ENCODE results near the gene PGBD2. TPM values are rescaled to one million over a fixed set of nuclear protein-coding genes. Genes with fewer than 3 reads are reported as not detected.
A peak's percentile ranks its signal among the peaks of the same experiment; 100 is the strongest.

Gene PGBD2
- total and polyA plus RNA-seq, 9 of the 15 experiments (the other 6 are each of a cell fraction or from before 2014, with no cell fraction given), result 11.9 to 21.8 (median 14.7) TPM

DNA sequence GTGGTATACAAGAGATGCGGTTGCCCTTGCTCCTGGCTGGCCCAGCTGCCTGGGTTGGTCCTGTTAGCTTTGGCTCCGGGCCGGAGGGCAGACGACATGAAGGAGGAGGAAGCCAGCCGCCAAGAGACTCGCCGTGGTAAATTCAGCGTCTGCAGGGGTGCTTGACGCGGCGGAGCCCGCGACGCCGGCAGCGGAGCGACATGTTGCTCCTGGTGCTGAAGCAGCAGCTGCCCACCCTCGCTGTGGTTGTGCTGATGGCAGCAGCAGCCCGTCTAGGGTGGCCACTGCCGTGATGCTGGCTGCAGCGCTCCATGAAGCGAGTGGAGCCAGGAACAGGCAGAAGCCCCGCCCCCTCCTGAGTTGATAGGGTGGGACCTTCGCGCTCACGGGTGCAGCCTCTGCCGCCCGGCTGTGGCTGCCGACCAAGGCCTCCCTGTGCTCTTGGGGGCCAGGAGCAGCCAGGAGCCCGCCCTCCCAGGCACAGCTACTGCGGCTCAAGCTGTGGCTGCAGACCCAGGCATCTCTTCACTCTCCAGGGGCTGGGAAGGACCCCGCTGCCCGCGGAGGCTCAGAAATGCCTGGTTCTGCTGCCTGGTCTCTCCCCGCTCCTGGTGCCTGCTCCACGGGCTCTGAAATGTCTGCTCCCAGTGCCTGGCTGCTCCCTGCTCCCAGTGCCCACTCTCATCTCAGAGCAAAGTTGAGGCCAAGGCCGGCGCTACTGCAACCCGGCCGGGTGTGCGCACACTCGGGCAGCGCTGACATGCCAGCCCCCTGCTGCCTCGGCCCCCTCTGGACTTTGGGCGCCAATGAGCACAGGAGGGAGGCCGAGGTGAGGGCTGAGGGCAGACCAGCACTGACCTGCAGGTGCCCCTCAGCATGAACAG is 42.8 kb upstream of the PGBD2 start (continued):
- TF ChIP-seq, protein P1, sequence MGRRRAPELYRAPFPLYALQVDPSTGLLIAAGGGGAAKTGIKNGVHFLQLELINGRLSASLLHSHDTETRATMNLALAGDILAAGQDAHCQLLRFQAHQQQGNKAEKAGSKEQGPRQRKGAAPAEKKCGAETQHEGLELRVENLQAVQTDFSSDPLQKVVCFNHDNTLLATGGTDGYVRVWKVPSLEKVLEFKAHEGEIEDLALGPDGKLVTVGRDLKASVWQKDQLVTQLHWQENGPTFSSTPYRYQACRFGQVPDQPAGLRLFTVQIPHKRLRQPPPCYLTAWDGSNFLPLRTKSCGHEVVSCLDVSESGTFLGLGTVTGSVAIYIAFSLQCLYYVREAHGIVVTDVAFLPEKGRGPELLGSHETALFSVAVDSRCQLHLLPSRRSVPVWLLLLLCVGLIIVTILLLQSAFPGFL (CRISPR knock-in tag; IDR thresholded peaks at IDR 0.05), result no peak
- TF ChIP-seq FOS (IDR thresholded peaks at IDR 0.05; ENCODE audit: extremely low read depth, insufficient read length) (no peak), ZFP1 (CRISPR knock-in tag; IDR thresholded peaks at IDR 0.05) (no peak), ZNF707 (CRISPR knock-in tag; conservative IDR thresholded peaks at IDR 0.05) (no peak), ZNF253 (CRISPR knock-in tag; conservative IDR thresholded peaks at IDR 0.05) (no peak), ZNF3 (CRISPR knock-in tag; IDR thresholded peaks at IDR 0.05) (no peak), CC2D1A (IDR thresholded peaks at IDR 0.05) (no peak), SP1 (CRISPR knock-in tag; IDR thresholded peaks at IDR 0.05) (peak; percentile 41; the same call in 1 of the 2 replicates), CBFB (CRISPR knock-in tag; IDR thresholded peaks at IDR 0.05) (no peak), RBM34 (IDR thresholded peaks at IDR 0.05; ENCODE audit: borderline replicate concordance, insufficient read depth, low read length) (no peak), ZNF583 (CRISPR knock-in tag; IDR thresholded peaks at IDR 0.05) (no peak), ATF1 (CRISPR knock-in tag; IDR thresholded peaks at IDR 0.05) (no peak), ATF1 (tag; IDR thresholded peaks at IDR 0.05) (peak; percentile 29; the same call in 1 of the 2 replicates), ETV5 (CRISPR knock-in tag; IDR thresholded peaks at IDR 0.05; ENCODE audit: low read depth) (no peak), TCF7 (IDR thresholded peaks at IDR 0.05; ENCODE audit: borderline replicate concordance) (no peak), ELF4 (CRISPR knock-in tag; IDR thresholded peaks at IDR 0.05) (no peak)
- TF ChIP-seq, protein P2, sequence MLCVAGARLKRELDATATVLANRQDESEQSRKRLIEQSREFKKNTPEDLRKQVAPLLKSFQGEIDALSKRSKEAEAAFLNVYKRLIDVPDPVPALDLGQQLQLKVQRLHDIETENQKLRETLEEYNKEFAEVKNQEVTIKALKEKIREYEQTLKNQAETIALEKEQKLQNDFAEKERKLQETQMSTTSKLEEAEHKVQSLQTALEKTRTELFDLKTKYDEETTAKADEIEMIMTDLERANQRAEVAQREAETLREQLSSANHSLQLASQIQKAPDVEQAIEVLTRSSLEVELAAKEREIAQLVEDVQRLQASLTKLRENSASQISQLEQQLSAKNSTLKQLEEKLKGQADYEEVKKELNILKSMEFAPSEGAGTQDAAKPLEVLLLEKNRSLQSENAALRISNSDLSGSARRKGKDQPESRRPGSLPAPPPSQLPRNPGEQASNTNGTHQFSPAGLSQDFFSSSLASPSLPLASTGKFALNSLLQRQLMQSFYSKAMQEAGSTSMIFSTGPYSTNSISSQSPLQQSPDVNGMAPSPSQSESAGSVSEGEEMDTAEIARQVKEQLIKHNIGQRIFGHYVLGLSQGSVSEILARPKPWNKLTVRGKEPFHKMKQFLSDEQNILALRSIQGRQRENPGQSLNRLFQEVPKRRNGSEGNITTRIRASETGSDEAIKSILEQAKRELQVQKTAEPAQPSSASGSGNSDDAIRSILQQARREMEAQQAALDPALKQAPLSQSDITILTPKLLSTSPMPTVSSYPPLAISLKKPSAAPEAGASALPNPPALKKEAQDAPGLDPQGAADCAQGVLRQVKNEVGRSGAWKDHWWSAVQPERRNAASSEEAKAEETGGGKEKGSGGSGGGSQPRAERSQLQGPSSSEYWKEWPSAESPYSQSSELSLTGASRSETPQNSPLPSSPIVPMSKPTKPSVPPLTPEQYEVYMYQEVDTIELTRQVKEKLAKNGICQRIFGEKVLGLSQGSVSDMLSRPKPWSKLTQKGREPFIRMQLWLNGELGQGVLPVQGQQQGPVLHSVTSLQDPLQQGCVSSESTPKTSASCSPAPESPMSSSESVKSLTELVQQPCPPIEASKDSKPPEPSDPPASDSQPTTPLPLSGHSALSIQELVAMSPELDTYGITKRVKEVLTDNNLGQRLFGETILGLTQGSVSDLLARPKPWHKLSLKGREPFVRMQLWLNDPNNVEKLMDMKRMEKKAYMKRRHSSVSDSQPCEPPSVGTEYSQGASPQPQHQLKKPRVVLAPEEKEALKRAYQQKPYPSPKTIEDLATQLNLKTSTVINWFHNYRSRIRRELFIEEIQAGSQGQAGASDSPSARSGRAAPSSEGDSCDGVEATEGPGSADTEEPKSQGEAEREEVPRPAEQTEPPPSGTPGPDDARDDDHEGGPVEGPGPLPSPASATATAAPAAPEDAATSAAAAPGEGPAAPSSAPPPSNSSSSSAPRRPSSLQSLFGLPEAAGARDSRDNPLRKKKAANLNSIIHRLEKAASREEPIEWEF (CRISPR knock-in tag; IDR thresholded peaks at IDR 0.05), result no peak
- TF ChIP-seq, protein P3, sequence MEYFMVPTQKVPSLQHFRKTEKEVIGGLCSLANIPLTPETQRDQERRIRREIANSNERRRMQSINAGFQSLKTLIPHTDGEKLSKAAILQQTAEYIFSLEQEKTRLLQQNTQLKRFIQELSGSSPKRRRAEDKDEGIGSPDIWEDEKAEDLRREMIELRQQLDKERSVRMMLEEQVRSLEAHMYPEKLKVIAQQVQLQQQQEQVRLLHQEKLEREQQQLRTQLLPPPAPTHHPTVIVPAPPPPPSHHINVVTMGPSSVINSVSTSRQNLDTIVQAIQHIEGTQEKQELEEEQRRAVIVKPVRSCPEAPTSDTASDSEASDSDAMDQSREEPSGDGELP (CRISPR knock-in tag; IDR thresholded peaks at IDR 0.05; ENCODE audit: borderline replicate concordance), result peak; percentile 69; the same call in 1 of the 2 replicates
- TF ChIP-seq, protein P4, sequence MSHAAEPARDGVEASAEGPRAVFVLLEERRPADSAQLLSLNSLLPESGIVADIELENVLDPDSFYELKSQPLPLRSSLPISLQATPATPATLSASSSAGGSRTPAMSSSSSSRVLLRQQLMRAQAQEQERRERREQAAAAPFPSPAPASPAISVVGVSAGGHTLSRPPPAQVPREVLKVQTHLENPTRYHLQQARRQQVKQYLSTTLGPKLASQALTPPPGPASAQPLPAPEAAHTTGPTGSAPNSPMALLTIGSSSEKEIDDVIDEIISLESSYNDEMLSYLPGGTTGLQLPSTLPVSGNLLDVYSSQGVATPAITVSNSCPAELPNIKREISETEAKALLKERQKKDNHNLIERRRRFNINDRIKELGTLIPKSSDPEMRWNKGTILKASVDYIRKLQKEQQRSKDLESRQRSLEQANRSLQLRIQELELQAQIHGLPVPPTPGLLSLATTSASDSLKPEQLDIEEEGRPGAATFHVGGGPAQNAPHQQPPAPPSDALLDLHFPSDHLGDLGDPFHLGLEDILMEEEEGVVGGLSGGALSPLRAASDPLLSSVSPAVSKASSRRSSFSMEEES (CRISPR knock-in tag; IDR thresholded peaks at IDR 0.05), result no peak
